Right renal pelvis (tissue), 4 donors: Measurements from ENCODE around the gene PSMG3. TPM values are rescaled to one million over a fixed set of nuclear protein-coding genes. Genes with fewer than 3 reads are reported as not detected.

Experiments used
- polyA plus RNA-seq, 4 donors: library from polyadenylated mRNA; unstranded; fragments of 120-200 nt; gene quantifications; one replicate each; pipeline ENCODE4 v1.2.1, GENCODE V29; 2013; ENCODE audit not compliant: insufficient read length in 4 of 4

PSMG3 gene
- polyA plus RNA-seq, 4 donors, result 31.2 to 35.3 (median 33.0) TPM

Other genes with a start within 250 kb of the PSMG3 start
- 10 to 100 TPM in 1 of 4 donors, 1 to 10 TPM in 3; 7.6 to 11.1 (median 8.6) TPM for gene MICALL2, start 110.6 kb downstream of the PSMG3 start, polyA plus RNA-seq
- gene INTS1, start 65.6 kb downstream of the PSMG3 start, polyA plus RNA-seq, result 10 to 100 TPM; 61.7 to 85.8 (median 66.1) TPM
- 10 to 100 TPM in 2 of 4 donors, 1 to 10 TPM in 2; 8.2 to 14.7 (median 9.4) TPM for gene MAFK, start 39.3 kb downstream of the PSMG3 start, polyA plus RNA-seq
- gene TMEM184A, start 13.8 kb downstream of the PSMG3 start, polyA plus RNA-seq, result 1 to 10 TPM; 6.0 to 9.1 (median 7.4) TPM
- gene ELFN1, start 100.2 kb upstream of the PSMG3 start, polyA plus RNA-seq, result 10 to 100 TPM; 11.9 to 19.6 (median 13.4) TPM